Neural cell (in vitro differentiated cells): ENCODE results near the gene PCDH17.

Source experiments
- EZH2 ChIP-seq: fragments of 200-600, 300-800 bp; shearing (Covaris generic), sonication (generic); IDR thresholded peaks from 2 replicates; pipeline ENCODE4 v1.6.1; 2014; ENCODE audit warnings: antibody characterized with exemption, low read length, borderline replicate concordance, mild to moderate bottlenecking; ENCODE audit not compliant: insufficient read depth, poor library complexity, severe bottlenecking
- POLR2AphosphoS5 ChIP-seq: IDR thresholded peaks from 2 replicates; pipeline ENCODE4 v1.6.1; 2012

- TF ChIP-seq POLR2AphosphoS5 (no peak), EZH2 (no peak)
Measured at GRCh38 chr13:57739543-57740190, 108.1 kb downstream of the PCDH17 start.
